Mesenchymal stem cell (in vitro differentiated cells and primary cell): ENCODE data around the gene EFNA5.

ENCODE experiments used
- DNase-seq: peaks from one replicate; pipeline ENCODE4 v3.0.0-alpha.2; 2013
- H2AFZ ChIP-seq: one replicate; pipeline ENCODE4 v1.6.1; 2013; ENCODE audit warnings: low read depth, mild to moderate bottlenecking, control low read depth, inconsistent platforms, low read length, moderate library complexity
- H2AK5ac ChIP-seq: 2 replicates; pipeline ENCODE4 v1.6.1; 2013; ENCODE audit warnings: low read length, moderate library complexity, mild to moderate bottlenecking, inconsistent platforms; ENCODE audit not compliant: severe bottlenecking
- H2BK120ac ChIP-seq: one replicate; pipeline ENCODE4 v1.6.1; 2013; ENCODE audit warnings: low read depth, mild to moderate bottlenecking, inconsistent platforms, low read length, moderate library complexity
- H2BK12ac ChIP-seq, 2 experiments: one replicate each; pipeline ENCODE4 v1.6.1; 2013; ENCODE audit warnings: inconsistent platforms in 2 of 2, low read length in 2 of 2, mild to moderate bottlenecking in 2 of 2, moderate library complexity in 2 of 2, control low read depth in 1 of 2
- H2BK15ac ChIP-seq: one replicate; pipeline ENCODE4 v1.6.1; 2013; ENCODE audit warnings: mild to moderate bottlenecking, low read depth, inconsistent platforms; ENCODE audit not compliant: poor library complexity, severe bottlenecking
- H2BK5ac ChIP-seq: 2 replicates; pipeline ENCODE4 v1.6.1; 2013; ENCODE audit warnings: low read depth, mild to moderate bottlenecking, low read length, control low read depth, inconsistent platforms; ENCODE audit not compliant: poor library complexity, severe bottlenecking
- H3K14ac ChIP-seq, 2 experiments: one replicate each; pipeline ENCODE4 v1.6.1; 2013; ENCODE audit warnings: inconsistent platforms in 2 of 2, low read length in 2 of 2, control low read depth in 1 of 2, mild to moderate bottlenecking in 1 of 2, moderate library complexity in 1 of 2
- H3K18ac ChIP-seq, 2 experiments: one replicate each; pipeline ENCODE4 v1.6.1; 2013; ENCODE audit warnings: inconsistent platforms in 2 of 2, low read length in 2 of 2, control low read depth in 1 of 2, low read depth in 1 of 2, mild to moderate bottlenecking in 1 of 2
- H3K23ac ChIP-seq, 2 experiments: one replicate each; pipeline ENCODE4 v1.6.1; 2013; ENCODE audit warnings: inconsistent platforms in 2 of 2, low read length in 2 of 2, mild to moderate bottlenecking in 2 of 2, moderate library complexity in 2 of 2, control low read depth in 1 of 2
- H3K27ac ChIP-seq: 2 replicates; pipeline ENCODE4 v1.5.1; 2013; ENCODE audit warnings: mild to moderate bottlenecking, moderate library complexity, low read length, control low read depth, inconsistent platforms; ENCODE audit not compliant: poor library complexity, severe bottlenecking
- H3K27me3 ChIP-seq, 2 experiments: 2 replicates each; pipeline versions ENCODE4 v1.6.1 to v1.7.0; 2013; ENCODE audit warnings: low read length in 2 of 2, mild to moderate bottlenecking in 2 of 2, moderate library complexity in 2 of 2, control low read depth in 1 of 2, inconsistent platforms in 1 of 2; ENCODE audit not compliant: control insufficient read depth in 1 of 2, insufficient read depth in 1 of 2
- H3K36me3 ChIP-seq, 2 experiments: 2 replicates each; pipeline versions ENCODE4 v1.6.1 to v1.7.0; 2013; ENCODE audit warnings: low read length in 2 of 2, control low read depth in 1 of 2, inconsistent platforms in 1 of 2, low read depth in 1 of 2, mild to moderate bottlenecking in 1 of 2; ENCODE audit not compliant: insufficient read depth in 2 of 2, control insufficient read depth in 1 of 2
- H3K4ac ChIP-seq, 2 experiments: one replicate each; pipeline ENCODE4 v1.6.1; 2013; ENCODE audit warnings: inconsistent platforms in 2 of 2, low read length in 2 of 2, mild to moderate bottlenecking in 2 of 2, moderate library complexity in 2 of 2, control low read depth in 1 of 2, low read depth in 1 of 2
- H3K4me1 ChIP-seq: 2 replicates; pipeline ENCODE4 v1.6.1; 2013; ENCODE audit warnings: low read depth, low read length, control low read depth; ENCODE audit not compliant: control insufficient read depth, insufficient read depth
- H3K4me2 ChIP-seq: 2 replicates; pipeline ENCODE4 v1.6.1; 2013; ENCODE audit warnings: low read length, mild to moderate bottlenecking, inconsistent platforms; ENCODE audit not compliant: poor library complexity, severe bottlenecking
- H3K4me3 ChIP-seq, 2 experiments: 2 replicates each; pipeline versions ENCODE4 v1.5.1 to v1.7.0; 2013; ENCODE audit warnings: low read length in 2 of 2, mild to moderate bottlenecking in 2 of 2, control low read depth in 1 of 2, low read depth in 1 of 2; ENCODE audit not compliant: insufficient read depth in 1 of 2
- H3K79me1 ChIP-seq: replicated peaks from 2 replicates; pipeline ENCODE4 v1.6.1; 2013; ENCODE audit warnings: mild to moderate bottlenecking, control low read depth, low read length, inconsistent platforms; ENCODE audit not compliant: poor library complexity, severe bottlenecking
- H3K9ac ChIP-seq: 2 replicates; pipeline ENCODE4 v1.7.0; 2013; ENCODE audit warnings: mild to moderate bottlenecking, low read length, moderate library complexity
- H3K9me3 ChIP-seq: 2 replicates; pipeline ENCODE4 v1.7.0; 2013; ENCODE audit warnings: mild to moderate bottlenecking, low read length; ENCODE audit not compliant: control insufficient read depth
- H4K8ac ChIP-seq: one replicate; pipeline ENCODE4 v1.6.1; 2013; ENCODE audit warnings: inconsistent platforms, mild to moderate bottlenecking, low read length, moderate library complexity
- H4K91ac ChIP-seq: one replicate; pipeline ENCODE4 v1.6.1; 2013; ENCODE audit warnings: mild to moderate bottlenecking, low read length, inconsistent platforms
- WGBS: methylation state at CpG from one replicate; pipeline ENCODE4 v1.1.7; 2013; ENCODE audit warnings: mixed read lengths; 5-methylcytosine and 5-hydroxymethylcytosine counted together

The EFNA5 gene

DNA sequence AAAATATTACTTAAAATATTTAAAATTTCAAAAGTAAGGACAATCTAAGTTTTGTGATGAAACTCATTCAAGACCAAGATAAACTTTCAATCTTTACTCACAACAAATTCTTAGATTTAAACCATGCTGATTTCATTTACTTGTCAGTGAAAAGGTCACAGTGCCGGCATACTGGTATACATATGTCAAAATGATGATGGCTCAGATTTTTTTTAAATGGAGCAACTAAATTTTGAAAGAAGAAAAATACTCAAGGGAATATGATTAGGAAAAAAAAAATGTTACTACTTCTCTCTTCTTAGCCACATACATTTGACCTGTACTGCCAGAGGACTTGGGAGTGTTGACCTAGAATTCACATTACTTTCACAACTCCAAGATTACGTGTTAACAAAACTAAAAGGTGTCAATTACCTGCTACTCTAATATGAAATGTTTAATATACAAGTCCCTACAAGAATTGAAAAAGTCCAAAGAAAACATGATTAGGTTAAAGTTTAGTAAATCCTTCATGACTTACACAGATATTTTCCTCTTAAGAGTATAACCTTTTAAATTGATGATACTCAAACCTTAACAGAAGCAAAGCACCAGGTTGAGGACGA is 4.6 kb downstream of the EFNA5 start:
- WGBS = no CpG with 5 or more reads among the region's 3 CpGs
- peaks cover 2% of the 10 kb centered on the region for H3K4me1 ChIP-seq
- no peak overlapping the region for H3K4ac ChIP-seq
- H2BK15ac ChIP-seq = no peak overlapping the region
- no peak overlapping the region for H2BK5ac ChIP-seq
- H3K9me3 ChIP-seq = no peaks in the 10 kb centered on the region
- no peak overlapping the region for H2BK12ac ChIP-seq
- no peaks in the 10 kb centered on the region for H3K79me1 ChIP-seq
- no peak overlapping the region for H3K14ac ChIP-seq
- no peak overlapping the region for H4K91ac ChIP-seq
- no peaks in the 10 kb centered on the region for H3K27me3 ChIP-seq
- no peaks in the 10 kb centered on the region for H3K36me3 ChIP-seq
- no peak for DNase-seq
- H2AK5ac ChIP-seq = no peak overlapping the region
- no peak overlapping the region for H2AFZ ChIP-seq
- no peak overlapping the region for H3K23ac ChIP-seq
- H3K27ac ChIP-seq = no peak overlapping the region
- no peak overlapping the region for H3K9ac ChIP-seq
- H3K4me3 ChIP-seq = no peak overlapping the region
- H3K4me2 ChIP-seq = no peak overlapping the region
- no peak overlapping the region for H2BK120ac ChIP-seq
- H3K18ac ChIP-seq = no peak overlapping the region
- H4K8ac ChIP-seq = no peak overlapping the region

DNA sequence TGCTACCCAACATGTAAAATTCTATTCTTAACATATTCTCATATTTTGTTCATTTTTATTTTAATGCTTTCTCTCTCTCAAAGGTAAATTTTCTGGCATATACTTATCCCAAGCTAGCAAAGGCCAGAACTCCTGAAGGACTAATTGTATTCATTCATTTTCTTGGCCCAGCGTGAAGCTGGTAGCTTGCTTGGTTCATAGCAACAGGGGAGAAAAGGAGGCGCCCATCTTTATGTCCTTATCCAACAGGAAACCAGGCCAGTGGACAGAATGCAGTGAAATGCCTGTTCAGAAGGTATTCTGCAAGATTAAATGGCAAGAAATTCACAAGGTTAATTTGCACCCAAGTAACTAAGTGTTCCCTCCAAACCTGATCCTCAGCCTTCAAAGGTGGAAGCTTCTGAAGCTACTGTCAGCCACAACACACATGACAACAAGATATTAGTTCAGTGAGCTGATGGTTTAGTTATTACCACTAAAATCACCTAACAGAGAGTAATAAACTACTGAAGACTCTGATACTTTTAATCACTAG is 5.6 kb downstream of the EFNA5 start:
- Histone ChIP-seq H3K9ac (no peak overlapping the region), H3K79me1 (no peaks in the 10 kb centered on the region), H2AFZ (no peak overlapping the region), H3K18ac (no peak overlapping the region), H2BK12ac (no peak overlapping the region), H3K4me1 (peaks cover 2% of the 10 kb centered on the region), H2BK15ac (no peak overlapping the region), H3K27me3 (no peaks in the 10 kb centered on the region), H3K9me3 (no peaks in the 10 kb centered on the region), H3K27ac (no peak overlapping the region), H3K36me3 (no peaks in the 10 kb centered on the region), H3K14ac (no peak overlapping the region), H3K23ac (no peak overlapping the region), H3K4me2 (peak overlapping the region; percentile 34), H3K4ac (no peak overlapping the region), H3K4me3 (no peak overlapping the region), H2BK5ac (no peak overlapping the region), H2AK5ac (no peak overlapping the region), H4K8ac (no peak overlapping the region), H4K91ac (no peak overlapping the region), H2BK120ac (no peak overlapping the region)
- no peak for DNase-seq
- 93% methylated on average over 2 of the region's 2 CpGs for WGBS

DNA sequence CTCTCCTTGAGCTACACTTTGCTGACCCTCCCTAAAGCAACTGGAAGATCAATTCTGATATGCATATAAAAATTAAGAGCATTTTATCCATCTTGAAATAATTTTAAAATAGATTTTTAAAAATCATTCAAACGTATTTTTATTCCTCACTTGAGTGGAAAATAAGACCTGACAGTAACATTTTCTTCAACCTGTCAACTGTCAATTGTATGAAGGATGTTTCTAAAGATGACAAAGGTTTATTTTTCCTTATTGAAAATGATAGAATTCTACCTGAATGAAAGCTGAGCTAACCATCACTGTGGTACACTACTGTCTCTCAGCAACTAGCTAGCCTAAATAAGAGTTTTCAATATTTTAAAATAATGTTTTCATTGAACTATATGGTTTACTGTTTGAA is 7.0 kb downstream of the EFNA5 start:
- no peak overlapping the region for H3K18ac ChIP-seq
- no peak overlapping the region for H4K91ac ChIP-seq
- no peak overlapping the region for H2BK5ac ChIP-seq
- H3K27me3 ChIP-seq = no peaks in the 10 kb centered on the region
- H3K9ac ChIP-seq = no peak overlapping the region
- H2AFZ ChIP-seq = no peak overlapping the region
- no peak overlapping the region for H2BK12ac ChIP-seq
- H3K14ac ChIP-seq = no peak overlapping the region
- no peak overlapping the region for H2AK5ac ChIP-seq
- H3K36me3 ChIP-seq = no peaks in the 10 kb centered on the region
- no peak overlapping the region for H3K23ac ChIP-seq
- no peak overlapping the region for H4K8ac ChIP-seq
- WGBS = no CpG with 5 or more reads among the region's 1 CpG
- no peak overlapping the region for H3K4me2 ChIP-seq
- H3K27ac ChIP-seq = no peak overlapping the region
- H3K9me3 ChIP-seq = no peaks in the 10 kb centered on the region
- H3K4ac ChIP-seq = no peak overlapping the region
- DNase-seq = no peak
- no peak overlapping the region for H3K4me3 ChIP-seq
- no peak overlapping the region for H2BK15ac ChIP-seq
- peaks cover 2% of the 10 kb centered on the region for H3K4me1 ChIP-seq
- H2BK120ac ChIP-seq = no peak overlapping the region
- peaks cover under 1% of the 10 kb centered on the region for H3K79me1 ChIP-seq

DNA sequence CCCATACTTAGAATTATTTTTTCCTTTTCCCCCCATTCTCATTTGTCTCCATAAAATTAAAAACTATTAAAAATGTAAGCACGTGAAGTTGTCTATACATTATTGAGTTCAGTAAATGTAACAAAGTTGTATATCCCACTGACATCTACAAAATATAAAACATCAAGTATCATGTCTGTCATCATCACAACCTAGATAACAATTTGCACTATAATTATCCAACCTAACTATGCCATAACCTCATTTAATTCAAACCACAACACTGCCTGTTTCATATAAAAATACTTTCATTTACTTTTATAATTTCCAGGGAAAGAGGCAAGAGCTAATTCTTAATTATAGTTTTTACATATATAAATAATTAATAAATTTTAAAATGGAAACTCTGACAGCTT is 9.1 kb downstream of the EFNA5 start:
- H4K8ac ChIP-seq = no peak overlapping the region
- H3K27ac ChIP-seq = no peak overlapping the region
- no peak overlapping the region for H3K23ac ChIP-seq
- no peak overlapping the region for H3K18ac ChIP-seq
- H2BK120ac ChIP-seq = no peak overlapping the region
- H3K14ac ChIP-seq = no peak overlapping the region
- H3K27me3 ChIP-seq = no peaks in the 10 kb centered on the region
- H3K4me1 ChIP-seq = peaks cover 2% of the 10 kb centered on the region
- H3K4me3 ChIP-seq = no peak overlapping the region
- H3K9me3 ChIP-seq = no peaks in the 10 kb centered on the region
- H2BK15ac ChIP-seq = no peak overlapping the region
- H2BK12ac ChIP-seq = no peak overlapping the region
- no peak overlapping the region for H3K4ac ChIP-seq
- no peak overlapping the region for H2AK5ac ChIP-seq
- no peaks in the 10 kb centered on the region for H3K36me3 ChIP-seq
- DNase-seq = no peak
- H3K79me1 ChIP-seq = peaks cover 3% of the 10 kb centered on the region
- H2BK5ac ChIP-seq = no peak overlapping the region
- no peak overlapping the region for H2AFZ ChIP-seq
- no peak overlapping the region for H3K4me2 ChIP-seq
- H3K9ac ChIP-seq = no peak overlapping the region
- WGBS = no CpG with 5 or more reads among the region's 1 CpG
- no peak overlapping the region for H4K91ac ChIP-seq
